IPS DF 4.7 (cell line): ENCODE measurements around the gene CCDC187.
"Not testable (repeated sequence)": the region's sequence is repeated elsewhere in the genome, so short reads cannot be mapped to it uniquely, and the experiment has no call there.

ENCODE experiments used
- DNase-seq: peaks from one replicate; pipeline ENCODE4 v3.0.0-alpha.2; 2013; ENCODE audit warnings: low spot score; ENCODE audit errors: extremely low read depth

The CCDC187 gene

DNA sequence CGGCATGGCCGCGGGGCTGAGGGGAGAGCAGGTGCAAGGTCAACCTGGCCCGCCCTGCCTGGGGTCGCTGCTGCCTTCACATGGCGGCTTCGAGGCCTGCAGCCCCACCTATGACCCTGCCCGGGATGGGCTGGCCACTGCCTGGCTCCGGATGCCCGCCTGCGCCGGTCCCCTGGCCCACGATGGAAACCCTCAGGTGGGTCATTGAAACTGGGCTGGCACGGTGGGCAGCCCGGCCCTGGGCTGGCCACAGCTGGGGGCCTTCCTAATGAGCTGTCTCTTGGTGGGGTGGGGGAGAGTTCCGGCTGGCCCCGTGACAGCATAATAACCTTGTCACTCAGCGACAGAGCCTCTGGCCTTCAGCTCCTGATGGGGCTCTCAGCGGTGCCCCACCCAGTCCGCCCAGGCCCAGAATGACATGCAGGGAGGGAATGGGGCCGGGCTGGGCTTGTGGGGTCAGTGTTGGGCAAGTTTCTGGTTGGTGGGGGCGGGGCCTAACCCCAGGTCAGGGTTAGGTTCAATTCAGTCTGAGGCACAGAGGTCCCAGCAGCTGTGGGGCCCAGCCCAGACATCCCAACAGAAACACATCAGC lies at the start of gene CCDC187:
Gene CCDC187 (minus strand): TSS at position 270 of the 592 bp plus-strand sequence. CDS start 264 bp downstream, at position 6.
- no peak for DNase-seq

DNA sequence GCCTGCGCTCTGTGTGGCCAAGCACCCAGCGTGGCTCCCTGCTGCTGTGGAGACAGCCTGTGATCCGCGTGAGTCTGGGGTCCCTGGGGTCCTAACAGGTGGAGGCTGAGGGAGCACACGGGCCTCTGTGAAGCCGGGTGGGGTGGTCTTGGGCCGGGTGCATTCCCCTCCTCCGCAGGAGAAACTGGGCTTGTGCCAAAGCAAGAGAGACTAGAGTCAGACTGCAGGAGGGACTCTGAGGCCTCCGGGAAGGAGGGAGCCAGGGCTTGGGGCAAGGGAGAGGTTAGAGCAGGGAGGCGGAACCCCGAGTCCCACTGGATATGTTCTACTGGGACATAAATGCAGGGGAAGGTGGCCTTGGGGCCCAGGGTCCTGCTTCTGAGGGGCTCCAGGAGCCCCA lies 49.2 kb upstream of the CCDC187 start:
- DNase-seq: no peak

DNA sequence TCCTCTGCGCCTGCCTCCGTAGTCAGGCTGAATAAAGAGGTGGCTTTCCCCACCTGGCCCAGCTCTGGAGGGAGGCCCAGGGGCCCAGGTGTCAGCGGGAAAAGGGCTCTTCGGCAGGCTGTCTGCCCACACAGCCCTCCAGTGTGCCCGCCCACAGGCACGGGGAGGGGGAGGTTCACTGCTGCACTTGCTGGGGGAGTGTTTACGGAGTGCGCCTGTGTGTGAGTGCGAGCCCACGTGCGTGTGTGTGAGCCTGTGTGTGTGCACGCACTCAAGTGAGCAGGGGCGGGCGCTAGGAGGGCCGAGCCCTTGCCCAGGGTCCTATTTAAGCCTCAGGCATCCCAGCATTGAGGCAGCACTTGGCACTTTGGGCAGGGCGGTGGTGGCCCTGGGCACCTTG lies 48.8 kb upstream of the CCDC187 start:
- no peak for DNase-seq

GRCh38 chr9:136351868-136352267 lies 48.0 kb upstream of the CCDC187 start:
- DNase-seq: not testable (repeated sequence)

DNA sequence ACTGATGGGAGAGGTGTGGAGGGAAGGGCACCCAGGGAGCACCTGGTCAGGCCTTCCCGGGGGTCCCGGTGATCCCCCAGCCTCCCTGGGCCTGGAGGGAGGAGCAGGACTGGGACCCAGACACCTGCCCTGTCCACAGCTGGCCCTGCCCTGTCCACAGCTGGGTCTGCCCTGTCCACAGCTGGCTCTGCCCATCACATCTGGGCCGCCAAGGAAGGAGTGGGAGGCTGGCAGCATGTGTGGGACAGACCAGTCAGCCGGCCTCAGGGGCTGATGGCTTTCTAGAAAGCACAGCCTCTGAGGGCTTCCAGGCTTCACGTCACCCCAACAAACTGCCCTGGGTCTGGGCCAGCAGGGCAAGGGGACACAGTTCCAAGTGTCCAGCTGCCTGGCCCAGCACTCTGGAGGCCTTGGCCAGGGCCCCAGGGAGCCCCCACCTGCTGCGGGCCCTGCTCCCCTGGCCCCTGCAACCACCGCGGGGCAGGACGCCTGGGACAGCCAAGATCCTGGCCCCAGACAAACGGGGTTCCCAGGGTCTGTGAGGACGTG lies 47.4 kb upstream of the CCDC187 start:
- DNase-seq: no peak

GRCh38 chr9:136349546-136349945 lies 45.7 kb upstream of the CCDC187 start:
- DNase-seq: no peak

DNA sequence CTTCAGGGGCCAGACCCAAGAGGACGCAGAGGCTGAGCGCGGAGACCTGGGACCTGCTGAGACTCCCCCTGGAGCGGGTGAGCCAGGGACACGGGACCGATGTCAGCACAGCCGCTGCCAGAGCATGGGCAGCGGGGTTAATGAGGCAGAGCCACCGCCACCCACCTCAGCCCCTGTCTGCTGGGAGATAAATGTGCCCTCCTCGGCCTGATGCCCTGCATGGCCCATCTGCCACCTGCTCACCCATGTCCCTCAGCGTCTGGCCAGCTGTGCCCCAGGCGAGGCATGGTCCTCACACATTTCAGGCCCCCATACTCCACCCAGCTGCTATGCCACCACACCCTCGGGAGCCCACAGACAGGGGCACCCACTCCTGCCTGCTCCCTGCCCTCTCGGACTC lies 44.8 kb upstream of the CCDC187 start:
- DNase-seq: no peak

DNA sequence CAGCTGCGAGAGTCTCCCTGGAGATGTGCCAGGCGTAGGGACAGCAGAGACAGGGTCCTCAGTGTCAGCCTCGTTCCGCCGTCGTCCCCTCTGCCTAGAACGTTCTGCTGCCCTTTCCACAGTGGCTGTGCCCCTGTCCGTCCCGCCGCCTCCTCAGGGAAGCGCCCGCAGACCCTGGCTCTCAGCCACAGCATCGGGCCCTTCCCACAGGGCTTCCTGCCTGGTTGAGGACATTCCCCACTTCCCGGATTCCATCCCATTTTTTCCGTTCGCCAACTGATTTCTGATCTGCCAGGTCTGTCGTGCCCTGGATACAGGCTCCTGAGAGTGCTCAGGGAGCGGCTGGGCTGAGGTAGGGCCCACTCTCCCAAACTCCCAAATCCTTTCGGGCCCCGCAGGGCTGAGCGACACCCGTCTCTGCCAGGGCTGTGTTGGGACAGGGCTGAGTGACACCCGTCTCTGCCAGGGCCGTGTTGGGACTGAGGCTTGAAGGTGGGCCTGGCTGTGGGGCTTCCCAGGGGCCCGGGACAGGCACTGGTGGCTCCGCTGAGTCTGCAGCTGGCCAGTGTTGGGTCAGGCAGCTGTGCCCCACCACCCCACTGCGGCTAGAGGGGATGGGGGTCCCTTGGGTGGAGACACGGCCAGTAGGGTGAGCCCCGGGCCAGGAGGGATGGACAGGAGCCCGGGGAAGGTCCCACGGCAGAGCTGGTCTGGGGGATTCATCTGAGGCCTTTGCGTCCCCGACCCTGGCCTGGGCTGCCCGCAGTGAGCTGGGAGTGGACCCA lies 43.8 kb upstream of the CCDC187 start:
- no peak for DNase-seq

DNA sequence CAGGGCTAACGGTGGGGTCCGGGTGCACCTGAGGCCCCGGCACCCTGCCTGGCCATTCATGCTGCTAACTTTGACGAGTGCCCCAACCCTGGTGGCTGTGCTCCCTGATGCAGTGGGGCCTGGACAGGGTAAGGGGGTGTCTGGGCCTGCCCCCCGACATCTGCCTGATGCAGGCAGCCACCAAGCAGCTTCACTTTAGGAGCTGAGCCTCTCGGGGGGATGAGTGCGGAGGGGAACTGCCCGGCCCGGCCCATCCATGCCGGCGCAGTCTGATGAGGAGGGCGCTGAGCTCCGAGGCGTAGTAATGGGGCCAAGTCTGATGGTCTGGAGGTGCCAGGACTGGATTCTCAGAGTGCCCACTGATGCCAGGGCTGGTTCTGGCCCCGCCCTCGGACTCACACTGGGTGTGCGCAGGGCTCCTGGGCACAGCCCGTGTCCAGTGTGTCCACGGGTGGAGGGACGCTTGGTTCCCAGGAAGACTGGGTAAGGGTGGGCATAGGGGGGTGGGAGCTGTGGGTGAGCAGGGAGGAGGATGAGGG lies 43.1 kb upstream of the CCDC187 start:
- DNase-seq: no peak

- DNase-seq: no peak
These were observed 42.2 kb upstream of the CCDC187 start for GRCh38 chr9:136346157-136346481.

DNA sequence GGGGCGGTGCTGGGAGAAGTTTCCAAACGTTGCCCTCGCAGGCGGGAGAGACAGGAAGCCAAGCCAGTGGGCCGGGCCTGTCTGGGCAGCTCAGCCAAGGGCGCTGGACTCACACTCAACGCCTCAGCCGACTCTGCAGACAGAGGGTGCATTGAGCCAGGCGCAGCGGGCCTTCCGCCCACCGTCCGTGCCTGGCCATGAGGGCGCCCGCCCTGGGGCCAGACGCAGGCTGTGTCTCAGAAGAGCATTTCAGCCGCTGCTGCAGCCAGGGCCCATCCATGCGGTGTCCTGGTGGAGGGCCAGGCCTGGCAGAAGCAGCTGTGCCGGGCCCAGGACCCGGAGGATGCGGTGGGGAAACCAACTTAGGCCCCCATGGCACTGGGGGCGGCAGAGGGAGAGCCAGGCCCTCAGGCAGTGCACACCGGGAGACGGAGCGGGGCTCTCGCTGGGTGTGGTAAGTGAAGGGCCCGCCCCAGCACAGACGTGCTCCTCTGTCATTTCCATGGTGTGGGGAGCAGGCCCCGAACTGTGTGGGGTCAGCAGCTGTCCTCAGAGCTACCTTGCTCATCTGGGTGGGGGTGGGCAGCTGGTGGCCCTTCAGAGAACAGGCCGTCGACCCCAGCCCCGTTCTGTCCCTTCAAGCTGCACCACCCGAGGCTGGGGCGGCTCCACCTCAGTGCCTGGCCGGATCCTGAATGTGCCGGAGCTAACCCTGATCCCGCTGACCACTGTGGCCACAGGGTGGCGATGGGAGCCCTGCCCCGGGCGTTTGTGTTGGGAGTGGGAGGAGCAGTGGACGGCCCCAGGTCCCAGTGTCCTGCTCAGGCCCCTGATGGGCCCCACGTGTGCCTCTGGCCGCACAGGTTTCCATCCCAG lies 41.6 kb upstream of the CCDC187 start:
- no peak for DNase-seq

- no peak for DNase-seq
These were observed 40.8 kb upstream of the CCDC187 start for GRCh38 chr9:136344544-136345280.

GRCh38 chr9:136343884-136344269 lies 40.0 kb upstream of the CCDC187 start:
- DNase-seq: no peak

DNA sequence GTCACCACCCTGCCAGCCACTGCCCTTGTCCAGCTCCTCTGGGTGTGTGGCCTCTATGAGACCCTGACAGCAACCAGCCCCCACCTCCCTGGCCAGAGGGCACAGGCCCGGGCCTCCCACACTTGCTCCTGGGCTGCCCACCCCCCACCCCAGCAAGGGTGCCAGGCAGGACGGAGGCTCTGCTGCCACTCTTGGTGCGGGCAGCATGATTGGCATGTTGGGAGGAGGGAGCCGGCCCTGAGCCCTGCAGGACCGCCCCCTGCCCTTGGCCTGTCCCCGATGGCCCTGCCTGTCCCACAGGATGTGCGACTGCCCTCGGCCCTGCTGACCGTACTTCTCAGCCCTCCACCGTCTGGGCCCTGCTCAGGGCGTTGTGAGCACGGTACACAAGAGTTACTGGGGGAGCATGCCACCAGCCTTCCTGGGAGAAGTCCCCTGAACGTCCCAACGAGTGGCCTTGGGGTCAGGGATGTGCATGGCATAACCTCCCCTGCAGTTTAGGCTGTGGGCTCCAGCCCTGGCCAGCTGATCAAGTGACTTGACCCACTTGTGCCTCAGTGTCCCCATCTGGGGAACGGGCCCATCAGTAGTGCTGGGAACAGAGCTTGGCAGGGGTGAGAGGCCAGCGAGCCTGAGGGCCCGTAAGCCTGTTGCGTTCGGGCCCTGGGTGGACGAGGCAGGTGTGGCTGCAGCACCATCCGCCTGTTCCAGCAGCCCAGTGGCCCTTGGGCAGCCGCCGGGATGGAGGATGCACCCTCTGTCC lies 39.4 kb upstream of the CCDC187 start:
- DNase-seq: no peak

- no peak for DNase-seq
These were observed 38.6 kb upstream of the CCDC187 start for GRCh38 chr9:136342181-136343120.

DNA sequence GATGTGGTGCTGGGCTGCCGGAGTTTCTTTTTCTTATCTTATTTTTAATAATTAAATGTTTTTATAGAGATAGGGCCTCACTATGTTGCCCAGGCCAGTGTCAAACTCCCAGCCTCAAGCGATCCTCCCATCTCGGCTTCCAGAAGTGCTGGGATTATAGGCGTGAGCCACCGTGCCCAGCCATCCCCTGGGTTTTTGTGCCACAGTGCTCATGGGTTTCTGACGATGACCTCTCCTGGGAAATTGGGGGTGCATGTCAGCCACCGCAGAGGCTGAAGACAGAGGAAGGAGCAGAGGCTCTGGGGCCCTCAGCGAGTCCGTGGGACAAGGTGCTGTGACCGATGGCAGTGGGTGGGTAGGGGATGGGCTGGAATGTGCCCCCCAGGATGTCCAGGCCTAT lies 37.9 kb upstream of the CCDC187 start:
- no peak for DNase-seq

- DNase-seq: no peak
These were observed 37.3 kb upstream of the CCDC187 start for GRCh38 chr9:136341042-136341655.

DNA sequence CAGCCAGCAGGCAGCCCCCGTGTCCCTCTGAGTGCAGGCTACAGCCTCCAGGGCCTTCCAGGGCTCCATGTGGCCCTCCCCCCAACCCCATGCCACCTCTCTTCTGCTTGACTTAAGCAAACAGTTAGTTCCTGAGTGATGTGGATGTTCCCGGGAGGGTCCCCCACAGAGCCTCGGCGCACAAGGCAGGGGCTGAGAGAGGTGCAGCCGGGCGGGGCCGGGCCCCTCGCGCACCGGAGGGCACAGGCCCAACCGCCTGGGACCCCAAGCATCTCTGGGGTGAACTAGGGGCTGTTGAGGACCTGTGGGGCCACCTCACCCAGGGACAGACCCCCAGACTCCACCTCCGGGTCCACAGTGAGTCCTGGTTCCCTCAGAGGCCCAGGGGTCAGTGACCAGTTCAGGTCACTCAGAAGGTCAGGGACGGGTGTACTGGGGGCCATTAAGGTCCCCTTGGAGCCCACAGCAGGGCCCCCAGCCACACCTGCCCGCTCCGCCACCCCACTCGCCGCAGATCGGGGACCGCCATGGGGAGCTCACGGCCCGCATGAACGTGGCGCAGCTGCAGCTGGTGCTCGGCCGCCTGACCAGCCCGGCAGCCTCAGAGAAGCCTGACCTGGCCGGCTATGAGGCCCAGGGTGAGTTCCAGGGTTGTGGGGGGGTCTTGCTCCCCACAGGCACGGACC lies 36.6 kb upstream of the CCDC187 start:
- no peak for DNase-seq
